Kidney epithelial cell (primary cell): Measurements from ENCODE around the gene ADAMTS3. TPM values are rescaled to one million over a fixed set of nuclear protein-coding genes. Genes with fewer than 3 reads are reported as not detected.

Experiments used
- DNase-seq: peaks from one replicate; pipeline ENCODE4 v3.0.0-alpha.2; 2010; ENCODE audit warnings: low read depth
- H3K27me3 ChIP-seq: 2 replicates; pipeline ENCODE4 v1.6.0; 2011; ENCODE audit warnings: low read length; ENCODE audit not compliant: control insufficient read depth, insufficient read depth
- H3K36me3 ChIP-seq: 2 replicates; pipeline ENCODE4 v1.5.1; 2011; ENCODE audit warnings: low read length; ENCODE audit not compliant: control insufficient read depth, insufficient read depth
- H3K4me3 ChIP-seq: 2 replicates; pipeline ENCODE4 v1.5.1; 2011; ENCODE audit warnings: low read depth, mild to moderate bottlenecking, control low read depth, low read length
- total RNA-seq: library from RNA; depleted of rRNA; stranded (reverse); fragments of >200 nt; gene quantifications from 2 replicates; pipeline ENCODE4 v1.2.3, GENCODE V29; 2015
- TF ChIP-seq, protein P1 (sequence below): IDR thresholded peaks from 2 replicates; pipeline ENCODE4 v1.5.1; 2011; ENCODE audit warnings: mild to moderate bottlenecking, moderate library complexity, low read length, control low read depth, inconsistent platforms; ENCODE audit not compliant: insufficient read depth, poor library complexity, severe bottlenecking

The ADAMTS3 gene
- total RNA-seq, 1 donor from 2014 or later = 3.5 TPM

DNA sequence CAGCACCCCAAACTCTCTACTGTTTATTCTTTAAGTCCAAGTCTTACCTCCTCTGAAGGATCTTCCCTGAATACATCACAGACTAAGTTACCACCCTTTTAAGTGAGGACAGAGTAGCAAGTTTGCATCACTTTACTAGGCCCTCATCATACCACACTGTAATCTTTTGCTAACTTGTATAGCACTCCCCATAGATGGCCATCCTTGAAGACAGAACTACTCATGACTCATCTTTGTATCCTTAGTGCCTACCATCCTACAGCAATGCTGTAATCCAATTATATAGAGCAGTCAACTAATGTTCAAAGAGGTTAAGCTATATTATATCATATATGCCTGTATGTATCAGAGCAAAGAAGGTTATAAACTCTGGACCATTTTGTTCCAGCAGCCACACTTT is 101.4 kb downstream of the ADAMTS3 start:
- Histone ChIP-seq H3K4me3 (no peak overlapping the region), H3K27me3 (no peaks in the 10 kb centered on the region), H3K36me3 (no peaks in the 10 kb centered on the region)
- no peak for DNase-seq
- TF ChIP-seq, protein P1, sequence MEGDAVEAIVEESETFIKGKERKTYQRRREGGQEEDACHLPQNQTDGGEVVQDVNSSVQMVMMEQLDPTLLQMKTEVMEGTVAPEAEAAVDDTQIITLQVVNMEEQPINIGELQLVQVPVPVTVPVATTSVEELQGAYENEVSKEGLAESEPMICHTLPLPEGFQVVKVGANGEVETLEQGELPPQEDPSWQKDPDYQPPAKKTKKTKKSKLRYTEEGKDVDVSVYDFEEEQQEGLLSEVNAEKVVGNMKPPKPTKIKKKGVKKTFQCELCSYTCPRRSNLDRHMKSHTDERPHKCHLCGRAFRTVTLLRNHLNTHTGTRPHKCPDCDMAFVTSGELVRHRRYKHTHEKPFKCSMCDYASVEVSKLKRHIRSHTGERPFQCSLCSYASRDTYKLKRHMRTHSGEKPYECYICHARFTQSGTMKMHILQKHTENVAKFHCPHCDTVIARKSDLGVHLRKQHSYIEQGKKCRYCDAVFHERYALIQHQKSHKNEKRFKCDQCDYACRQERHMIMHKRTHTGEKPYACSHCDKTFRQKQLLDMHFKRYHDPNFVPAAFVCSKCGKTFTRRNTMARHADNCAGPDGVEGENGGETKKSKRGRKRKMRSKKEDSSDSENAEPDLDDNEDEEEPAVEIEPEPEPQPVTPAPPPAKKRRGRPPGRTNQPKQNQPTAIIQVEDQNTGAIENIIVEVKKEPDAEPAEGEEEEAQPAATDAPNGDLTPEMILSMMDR = no peak

DNA sequence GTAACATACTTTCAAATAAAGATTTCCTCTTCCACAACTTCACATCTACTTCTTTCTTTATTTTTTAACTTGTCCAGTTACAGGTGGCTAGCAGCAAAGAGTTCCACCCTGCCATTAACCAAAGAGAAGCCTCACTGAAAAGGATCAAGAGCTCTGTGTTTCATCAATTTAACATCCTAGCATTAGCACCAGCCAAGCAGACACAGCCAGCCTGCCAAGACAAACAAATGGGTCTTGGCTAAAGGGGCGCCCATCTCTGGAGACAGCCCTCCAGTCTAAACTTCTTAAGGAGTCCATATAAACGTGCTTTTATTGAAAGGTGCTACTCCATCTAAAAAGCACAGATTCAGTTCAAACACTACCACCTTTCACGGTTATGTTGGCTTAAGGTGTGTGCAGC is 105.3 kb downstream of the ADAMTS3 start:
- TF ChIP-seq, protein P1 = no peak
- H3K36me3 ChIP-seq = no peaks in the 10 kb centered on the region
- no peak overlapping the region for H3K4me3 ChIP-seq

DNA sequence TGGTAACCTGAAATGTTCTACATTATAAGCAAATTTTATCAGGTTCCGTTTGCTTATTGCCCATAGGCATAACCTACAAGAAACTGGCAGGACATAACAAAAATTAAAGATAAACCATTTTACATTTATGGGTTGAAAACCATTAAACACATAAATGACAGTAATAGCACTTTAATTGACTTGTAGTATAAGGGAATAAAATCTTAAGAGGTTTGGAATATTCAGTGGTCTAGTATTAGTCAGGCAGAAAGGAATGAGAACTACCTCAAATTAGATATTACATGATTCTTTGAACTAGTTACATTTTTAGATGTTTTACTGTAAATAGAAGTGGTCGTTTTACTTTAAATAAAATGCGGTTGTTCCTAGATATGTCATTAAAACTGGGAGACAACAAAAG is 111.9 kb downstream of the ADAMTS3 start:
- no peak for DNase-seq
- no peaks in the 10 kb centered on the region for H3K27me3 ChIP-seq
- TF ChIP-seq, protein P1 = no peak
- H3K36me3 ChIP-seq = no peaks in the 10 kb centered on the region
- no peak overlapping the region for H3K4me3 ChIP-seq

More for the DNA sequence above, 105.3 kb downstream of the ADAMTS3 start:
- DNase-seq = no peak
- no peaks in the 10 kb centered on the region for H3K27me3 ChIP-seq

DNA sequence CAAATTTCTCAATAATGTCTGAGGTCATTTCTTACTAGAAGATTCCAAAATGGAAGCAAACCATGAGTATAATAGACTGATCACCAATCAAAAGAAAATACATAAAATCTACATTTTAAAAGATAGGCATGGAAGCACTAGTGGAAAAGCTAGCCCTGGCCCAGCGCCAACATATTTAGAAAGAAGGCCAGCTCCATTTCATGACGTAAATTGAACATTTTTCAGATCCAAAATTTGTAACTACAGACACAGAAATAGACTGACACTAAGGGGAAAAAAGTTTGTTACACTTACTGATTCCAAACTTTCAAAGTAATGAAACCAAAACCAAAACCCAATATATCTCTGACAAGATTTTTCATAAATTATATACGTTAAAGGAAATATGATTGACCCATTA is 117.7 kb downstream of the ADAMTS3 start:
- Histone ChIP-seq H3K27me3 (no peaks in the 10 kb centered on the region), H3K4me3 (no peak overlapping the region), H3K36me3 (no peaks in the 10 kb centered on the region)
- TF ChIP-seq, protein P1 = no peak
- no peak for DNase-seq

DNA sequence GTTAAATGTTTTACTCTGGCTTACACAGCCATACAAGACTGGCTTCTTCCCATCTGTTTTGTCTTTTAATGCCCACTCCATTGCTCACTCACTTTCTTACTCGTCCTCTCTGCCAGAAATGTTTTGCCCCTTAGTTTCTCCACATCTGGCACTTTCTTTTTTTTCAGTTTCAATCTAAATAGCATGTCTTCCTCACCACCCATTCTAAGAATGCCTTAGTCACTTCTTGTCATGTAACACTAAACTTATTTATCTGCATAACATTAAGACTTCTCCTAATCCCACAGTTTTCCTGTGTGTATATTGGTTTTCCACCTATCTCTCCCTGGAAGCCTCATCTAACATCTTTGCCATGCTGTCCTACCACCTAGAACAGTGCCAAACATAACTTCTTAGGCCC is 119.3 kb downstream of the ADAMTS3 start:
- no peak for DNase-seq
- no peaks in the 10 kb centered on the region for H3K36me3 ChIP-seq
- H3K27me3 ChIP-seq = no peaks in the 10 kb centered on the region
- TF ChIP-seq, protein P1 = no peak
- no peak overlapping the region for H3K4me3 ChIP-seq

DNA sequence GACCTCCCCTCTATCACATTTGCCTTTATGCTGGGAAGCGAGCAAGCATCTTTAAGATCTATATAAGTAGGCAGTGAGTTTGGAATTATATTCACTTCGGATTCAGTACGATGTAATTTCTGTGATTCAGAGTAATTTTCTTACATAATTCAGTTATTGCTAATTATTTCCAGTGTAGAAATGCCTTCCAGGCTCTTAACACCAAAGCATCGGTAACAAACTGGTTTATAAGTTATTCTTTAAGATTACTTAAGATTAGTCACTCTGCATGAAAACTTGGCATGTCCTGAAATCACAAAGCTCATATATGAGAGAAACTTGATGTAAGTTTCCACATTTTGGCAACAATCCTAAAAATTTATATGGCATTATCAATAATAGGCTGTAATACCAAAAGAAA is 120.8 kb downstream of the ADAMTS3 start:
- H3K4me3 ChIP-seq = no peak overlapping the region
- H3K36me3 ChIP-seq = no peaks in the 10 kb centered on the region
- TF ChIP-seq, protein P1 = no peak
- no peaks in the 10 kb centered on the region for H3K27me3 ChIP-seq
- DNase-seq = no peak
